ENCODE results near the gene AOC3. TPM values are rescaled to one million over a fixed set of nuclear protein-coding genes. Genes with fewer than 3 reads are reported as not detected.

AOC3 gene, protein sequence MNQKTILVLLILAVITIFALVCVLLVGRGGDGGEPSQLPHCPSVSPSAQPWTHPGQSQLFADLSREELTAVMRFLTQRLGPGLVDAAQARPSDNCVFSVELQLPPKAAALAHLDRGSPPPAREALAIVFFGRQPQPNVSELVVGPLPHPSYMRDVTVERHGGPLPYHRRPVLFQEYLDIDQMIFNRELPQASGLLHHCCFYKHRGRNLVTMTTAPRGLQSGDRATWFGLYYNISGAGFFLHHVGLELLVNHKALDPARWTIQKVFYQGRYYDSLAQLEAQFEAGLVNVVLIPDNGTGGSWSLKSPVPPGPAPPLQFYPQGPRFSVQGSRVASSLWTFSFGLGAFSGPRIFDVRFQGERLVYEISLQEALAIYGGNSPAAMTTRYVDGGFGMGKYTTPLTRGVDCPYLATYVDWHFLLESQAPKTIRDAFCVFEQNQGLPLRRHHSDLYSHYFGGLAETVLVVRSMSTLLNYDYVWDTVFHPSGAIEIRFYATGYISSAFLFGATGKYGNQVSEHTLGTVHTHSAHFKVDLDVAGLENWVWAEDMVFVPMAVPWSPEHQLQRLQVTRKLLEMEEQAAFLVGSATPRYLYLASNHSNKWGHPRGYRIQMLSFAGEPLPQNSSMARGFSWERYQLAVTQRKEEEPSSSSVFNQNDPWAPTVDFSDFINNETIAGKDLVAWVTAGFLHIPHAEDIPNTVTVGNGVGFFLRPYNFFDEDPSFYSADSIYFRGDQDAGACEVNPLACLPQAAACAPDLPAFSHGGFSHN
- total RNA-seq = under 0.01 TPM in 2 replicates

DNA sequence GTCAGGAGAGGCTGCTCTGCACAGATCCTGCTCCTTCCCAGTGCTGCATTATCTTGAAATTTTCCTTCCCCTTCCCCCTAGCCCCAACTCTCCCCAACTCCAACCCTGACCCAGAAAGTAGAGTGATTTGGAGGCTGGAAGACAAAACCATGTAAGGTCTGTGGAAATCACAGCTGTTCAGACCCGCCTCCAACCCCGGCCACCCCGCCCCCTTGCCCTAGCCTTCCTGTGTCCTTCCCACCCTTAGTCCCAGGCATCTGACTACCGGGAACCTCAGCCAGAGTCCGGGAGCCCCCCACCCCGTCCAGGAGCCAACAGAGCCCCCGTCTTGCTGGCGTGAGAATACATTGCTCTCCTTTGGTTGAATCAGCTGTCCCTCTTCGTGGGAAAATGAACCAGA lies at the start of gene AOC3:
AOC3 (plus strand) TSS at position 246 of the 400 bp plus-strand sequence; CDS start at position 391, 145 bp downstream.

DNA sequence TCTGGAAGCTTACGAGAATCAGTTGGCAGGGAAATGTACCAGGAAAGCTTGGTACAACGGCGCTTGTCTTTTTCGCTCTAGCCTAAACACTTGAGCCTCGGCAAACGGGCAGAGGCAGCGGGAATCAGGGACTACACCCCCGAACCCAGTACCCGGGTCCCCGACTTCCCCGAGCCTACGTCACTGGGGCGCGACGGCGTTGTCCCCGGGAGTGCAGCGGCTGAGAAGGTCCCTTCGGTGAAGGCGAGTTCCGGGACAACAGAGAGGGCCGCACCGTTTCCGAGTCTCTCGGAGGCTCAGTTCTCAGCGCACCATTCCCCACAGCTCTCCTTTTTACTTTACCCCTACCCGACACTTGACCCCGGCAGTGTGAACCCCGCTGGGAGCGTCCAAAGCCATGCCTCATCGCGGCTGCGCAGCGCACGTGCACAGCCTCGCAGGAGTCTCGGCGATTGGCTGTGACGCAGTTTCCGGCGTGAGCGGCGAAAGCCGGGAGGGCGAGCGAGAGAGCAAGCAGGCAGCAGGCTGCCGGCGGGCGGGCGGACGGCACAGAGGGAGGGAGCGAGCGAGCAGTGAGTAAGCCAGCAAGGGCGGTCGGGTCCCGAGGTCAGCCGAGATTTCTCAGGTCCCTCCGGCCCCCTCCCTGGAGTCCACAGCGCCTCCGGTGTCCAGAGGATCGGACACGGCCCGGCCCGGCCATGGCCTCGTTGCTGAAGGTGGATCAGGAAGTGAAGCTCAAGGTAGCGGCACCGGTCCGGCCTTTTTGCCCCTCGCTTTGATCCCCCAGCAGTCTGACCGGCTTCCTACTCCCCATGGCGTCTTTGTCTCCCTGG lies 17.8 kb upstream of the AOC3 start, which contains the start of gene PSME3:
PSME3 (plus strand) TSS at position 464 of the 833 bp plus-strand sequence; CDS start at position 699, 235 bp downstream.

DNA sequence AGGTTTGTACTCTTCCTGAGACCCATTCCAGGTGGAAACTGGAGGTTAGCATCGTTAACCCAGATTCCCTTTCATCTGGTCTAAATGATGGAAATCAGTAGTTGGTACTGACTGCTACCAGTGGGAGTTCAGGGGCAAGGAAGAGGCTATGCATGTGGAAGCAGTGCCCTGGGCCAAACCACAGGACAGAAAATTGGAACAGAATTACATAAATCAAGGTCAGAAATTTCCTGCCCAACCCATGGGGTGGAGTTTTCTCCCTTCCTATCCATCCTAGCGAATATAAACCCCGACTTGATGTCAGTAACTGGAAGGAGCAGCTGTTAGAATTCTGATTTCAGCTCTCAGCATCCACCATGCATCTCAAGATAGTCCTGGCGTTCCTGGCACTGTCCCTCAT lies 6.7 kb upstream of the AOC3 start, which contains the start of gene AOC2:
AOC2 (plus strand) TSS at position 310 of the 400 bp plus-strand sequence; CDS start at position 357, 47 bp downstream.

DNA sequence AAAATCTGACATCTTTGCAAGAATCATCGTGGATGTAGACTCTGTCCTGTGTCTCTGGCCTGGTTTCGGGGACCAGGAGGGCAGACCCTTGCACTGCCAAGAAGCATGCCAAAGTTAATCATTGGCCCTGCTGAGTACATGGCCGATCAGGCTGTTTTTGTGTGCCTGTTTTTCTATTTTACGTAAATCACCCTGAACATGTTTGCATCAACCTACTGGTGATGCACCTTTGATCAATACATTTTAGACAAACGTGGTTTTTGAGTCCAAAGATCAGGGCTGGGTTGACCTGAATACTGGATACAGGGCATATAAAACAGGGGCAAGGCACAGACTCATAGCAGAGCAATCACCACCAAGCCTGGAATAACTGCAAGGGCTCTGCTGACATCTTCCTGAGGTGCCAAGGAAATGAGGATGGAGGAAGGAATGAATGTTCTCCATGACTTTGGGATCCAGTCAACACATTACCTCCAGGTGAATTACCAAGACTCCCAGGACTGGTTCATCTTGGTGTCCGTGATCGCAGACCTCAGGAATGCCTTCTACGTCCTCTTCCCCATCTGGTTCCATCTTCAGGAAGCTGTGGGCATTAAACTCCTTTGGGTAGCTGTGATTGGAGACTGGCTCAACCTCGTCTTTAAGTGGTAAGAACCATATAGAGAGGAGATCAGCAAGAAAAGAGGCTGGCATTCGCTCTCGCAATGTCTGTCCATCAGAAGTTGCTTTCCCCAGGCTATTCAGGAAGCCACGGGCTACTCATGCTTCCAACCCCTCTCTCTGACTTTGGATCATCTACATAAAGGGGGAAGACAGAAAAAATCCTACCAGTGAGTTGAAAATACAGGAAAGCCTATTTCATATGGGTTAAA lies 49.7 kb downstream of the AOC3 start, which contains the start of gene G6PC1:
G6PC1 (plus strand) TSS at position 340 of the 872 bp plus-strand sequence; CDS start at position 418, 78 bp downstream.

Other genes with a start within 250 kb of the AOC3 start
- 39.9 and 45.7 TPM in 2 replicates for gene RETREG3, start 241.8 kb upstream of the AOC3 start, total RNA-seq
- 29.6 and 30.2 TPM in 2 replicates for gene TUBG1, start 241.5 kb upstream of the AOC3 start, total RNA-seq
- gene TUBG2, start 191.9 kb upstream of the AOC3 start, total RNA-seq = 3.0 and 4.7 TPM in 2 replicates
- gene PLEKHH3, start 174.2 kb upstream of the AOC3 start, total RNA-seq = 4.6 and 6.5 TPM in 2 replicates
- gene CCR10, start 169.4 kb upstream of the AOC3 start, total RNA-seq = 0.63 and 0.85 TPM in 2 replicates
- gene CNTNAP1, start 168.7 kb upstream of the AOC3 start, total RNA-seq = 17.1 and 23.8 TPM in 2 replicates
- gene EZH1, start 106.2 kb upstream of the AOC3 start, total RNA-seq = 7.8 and 14.7 TPM in 2 replicates
- 2.5 and 2.7 TPM in 2 replicates for gene RAMP2, start 90.0 kb upstream of the AOC3 start, total RNA-seq
- gene VPS25, start 77.8 kb upstream of the AOC3 start, total RNA-seq = 40.4 and 46.0 TPM in 2 replicates
- 0.63 and 8.1 TPM in 2 replicates for gene WNK4, start 70.6 kb upstream of the AOC3 start, total RNA-seq
- gene COA3, start 52.5 kb upstream of the AOC3 start, total RNA-seq = 53.3 and 71.7 TPM in 2 replicates
- gene CNTD1, start 52.3 kb upstream of the AOC3 start, total RNA-seq = 0.19 TPM in 1 of 2 replicates, not detected in the other
- 161 and 174 TPM in 2 replicates for gene BECN1, start 26.9 kb upstream of the AOC3 start, total RNA-seq
- gene PSME3, start 17.8 kb upstream of the AOC3 start, total RNA-seq = 86.4 and 101 TPM in 2 replicates
- gene AOC2, start 6.6 kb upstream of the AOC3 start, total RNA-seq = 0.36 and 0.38 TPM in 2 replicates
- gene G6PC1, start 49.6 kb downstream of the AOC3 start, total RNA-seq = not detected in 2 replicates
- 25.1 and 26.8 TPM in 2 replicates for gene AARSD1, start 113.3 kb downstream of the AOC3 start, total RNA-seq
- 0.09 and 0.18 TPM in 2 replicates for gene PTGES3L, start 128.9 kb downstream of the AOC3 start, total RNA-seq
- gene RUNDC1, start 129.4 kb downstream of the AOC3 start, total RNA-seq = 9.4 and 14.7 TPM in 2 replicates
- 1,452 and 1,877 TPM in 2 replicates for gene RPL27, start 147.2 kb downstream of the AOC3 start, total RNA-seq
- 6.9 and 10.1 TPM in 2 replicates for gene IFI35, start 155.6 kb downstream of the AOC3 start, total RNA-seq
- 228 and 254 TPM in 2 replicates for gene VAT1, start 171.2 kb downstream of the AOC3 start, total RNA-seq
- gene RND2, start 174.0 kb downstream of the AOC3 start, total RNA-seq = 0.18 and 0.28 TPM in 2 replicates

Measured in endothelial cell of coronary artery (primary cell).